Measurements from ENCODE around the gene SEPTIN1. TPM values are rescaled to one million over a fixed set of nuclear protein-coding genes. Genes with fewer than 3 reads are reported as not detected.

SEPTIN1 gene
- total and polyA plus RNA-seq, 2 experiments from 2014 or later: 1.5 TPM; not detected in 1

- no peaks in the 10 kb centered on the region for H3K9me2 ChIP-seq (replicated peaks; ENCODE audit: insufficient read depth)
- H3K79me2 ChIP-seq: peaks cover 6% of the 10 kb centered on the region
- DNase-seq (ENCODE audit: low spot score): no peak
- no peaks in the 10 kb centered on the region for H3K9me3 ChIP-seq (ENCODE audit: low read depth)
- no peaks in the 10 kb centered on the region for H4K20me1 ChIP-seq (ENCODE audit: insufficient read depth, poor library complexity, severe bottlenecking)
- no peak overlapping the region for H2AFZ ChIP-seq
- no peak overlapping the region for H3K4me2 ChIP-seq
- no peak overlapping the region for H3K27ac ChIP-seq
- TF ChIP-seq CTCF (IDR thresholded peaks at IDR 0.05; ENCODE audit: poor library complexity) (no peak), EZH2phosphoT487 (IDR thresholded peaks at IDR 0.05; ENCODE audit: low read depth, severe bottlenecking, unreplicated experiment) (no peak), EZH2 (IDR thresholded peaks at IDR 0.05; ENCODE audit: borderline replicate concordance) (no peak)
- H3K4me1 ChIP-seq (ENCODE audit: insufficient read depth): peaks cover 11% of the 10 kb centered on the region
- no peak overlapping the region for H3K4me3 ChIP-seq
- WGBS (ENCODE audit: low lambda C conversion rate, missing lambda C conversion rate): 97% methylated on average over 4 of the region's 4 CpGs
- no peaks in the 10 kb centered on the region for H3K36me3 ChIP-seq (replicated peaks; ENCODE audit: insufficient read depth, low read depth)
- H3K27me3 ChIP-seq: no peaks in the 10 kb centered on the region
Observed at GRCh38 chr16:30380072-30380802, 2.1 kb downstream of the SEPTIN1 start.

- WGBS (ENCODE audit: low lambda C conversion rate, missing lambda C conversion rate): 25% methylated on average over 22 of the region's 27 CpGs
- peaks cover 11% of the 10 kb centered on the region for H3K4me1 ChIP-seq (ENCODE audit: insufficient read depth)
- no peaks in the 10 kb centered on the region for H3K9me2 ChIP-seq (replicated peaks; ENCODE audit: insufficient read depth)
- no peaks in the 10 kb centered on the region for H4K20me1 ChIP-seq (ENCODE audit: insufficient read depth, poor library complexity, severe bottlenecking)
- no peaks in the 10 kb centered on the region for H3K27me3 ChIP-seq
- peak overlapping the region; percentile 92 for H3K27ac ChIP-seq
- peak overlapping the region; percentile 40 for H3K4me3 ChIP-seq
- peaks cover 6% of the 10 kb centered on the region for H3K79me2 ChIP-seq
- TF ChIP-seq CTCF (IDR thresholded peaks at IDR 0.05; ENCODE audit: poor library complexity): no peak
- TF ChIP-seq EZH2phosphoT487 (IDR thresholded peaks at IDR 0.05; ENCODE audit: low read depth, severe bottlenecking, unreplicated experiment): no peak
- TF ChIP-seq EZH2 (IDR thresholded peaks at IDR 0.05; ENCODE audit: borderline replicate concordance): no peak
- no peaks in the 10 kb centered on the region for H3K9me3 ChIP-seq (ENCODE audit: low read depth)
- DNase-seq (ENCODE audit: low spot score): peak; percentile 28
- H3K36me3 ChIP-seq (replicated peaks; ENCODE audit: insufficient read depth, low read depth): no peaks in the 10 kb centered on the region
- H3K4me2 ChIP-seq: peak overlapping the region; percentile 84
- peak overlapping the region; percentile 70 for H2AFZ ChIP-seq
Observed at GRCh38 chr16:30379158-30379783, 3.1 kb downstream of the SEPTIN1 start.

GRCh38 chr16:30378236-30379157 lies 3.9 kb downstream of the SEPTIN1 start:
- no peaks in the 10 kb centered on the region for H3K9me3 ChIP-seq (ENCODE audit: low read depth)
- H2AFZ ChIP-seq: peak overlapping the region; percentile 70
- H4K20me1 ChIP-seq (ENCODE audit: insufficient read depth, poor library complexity, severe bottlenecking): no peaks in the 10 kb centered on the region
- peak; percentile 99 for DNase-seq (ENCODE audit: low spot score)
- peaks cover 6% of the 10 kb centered on the region for H3K79me2 ChIP-seq
- no peaks in the 10 kb centered on the region for H3K27me3 ChIP-seq
- peaks cover 11% of the 10 kb centered on the region for H3K4me1 ChIP-seq (ENCODE audit: insufficient read depth)
- H3K4me3 ChIP-seq: peak overlapping the region; percentile 40
- WGBS (ENCODE audit: low lambda C conversion rate, missing lambda C conversion rate): 1% methylated on average over 45 of the region's 67 CpGs
- H3K9me2 ChIP-seq (replicated peaks; ENCODE audit: insufficient read depth): no peaks in the 10 kb centered on the region
- H3K4me2 ChIP-seq: peak overlapping the region; percentile 84
- no peaks in the 10 kb centered on the region for H3K36me3 ChIP-seq (replicated peaks; ENCODE audit: insufficient read depth, low read depth)
- TF ChIP-seq CTCF (IDR thresholded peaks at IDR 0.05; ENCODE audit: poor library complexity): peak; percentile 21
- TF ChIP-seq EZH2 (IDR thresholded peaks at IDR 0.05; ENCODE audit: borderline replicate concordance): no peak
- no peak for TF ChIP-seq EZH2phosphoT487 (IDR thresholded peaks at IDR 0.05; ENCODE audit: low read depth, severe bottlenecking, unreplicated experiment)
- H3K27ac ChIP-seq: peak overlapping the region; percentile 99
